Endothelial cell (in vitro differentiated cells): ENCODE measurements around the gene RAMP2. TPM values are rescaled to one million over a fixed set of nuclear protein-coding genes. Genes with fewer than 3 reads are reported as not detected.

Source experiments
- DNase-seq: peaks from one replicate; pipeline ENCODE4 v3.0.0; 2021; ENCODE audit warnings: low spot score
- H3K27ac Mint-ChIP-seq: one replicate; pipeline ENCODE4 v1.8.0; 2021; ENCODE audit warnings: mixed read lengths, inconsistent platforms; ENCODE audit not compliant: unreplicated experiment
- H3K27me3 Mint-ChIP-seq: one replicate; pipeline ENCODE4 v1.8.0; 2021; ENCODE audit warnings: mild to moderate bottlenecking, moderate library complexity, mixed read lengths, inconsistent platforms; ENCODE audit not compliant: unreplicated experiment
- H3K36me3 Mint-ChIP-seq: one replicate; pipeline ENCODE4 v1.8.0; 2021; ENCODE audit warnings: mild to moderate bottlenecking, low read depth, mixed read lengths, inconsistent platforms; ENCODE audit not compliant: unreplicated experiment
- H3K4me1 Mint-ChIP-seq: one replicate; pipeline ENCODE4 v1.8.0; 2021; ENCODE audit warnings: mild to moderate bottlenecking, mixed read lengths, inconsistent platforms; ENCODE audit not compliant: unreplicated experiment
- H3K4me3 Mint-ChIP-seq: one replicate; pipeline ENCODE4 v1.8.0; 2021; ENCODE audit warnings: mild to moderate bottlenecking, mixed read lengths, inconsistent platforms; ENCODE audit not compliant: unreplicated experiment
- H3K9me3 Mint-ChIP-seq: one replicate; pipeline ENCODE4 v1.8.0; 2021; ENCODE audit warnings: mixed read lengths, inconsistent platforms; ENCODE audit not compliant: unreplicated experiment
- CTCF ChIP-seq: fragments of 200-600 bp; sonication (generic); IDR thresholded peaks from one replicate; pipeline ENCODE4 v1.5.0; 2021; ENCODE audit warnings: antibody characterized with exemption; ENCODE audit not compliant: unreplicated experiment
- total RNA-seq: library from RNA; stranded (reverse); fragmentation: NEBNext Ultra II Directional; extraction: Animal tissue kit (Norgen Biotek cat#: 25700); gene quantifications from one replicate; pipeline ENCODE4 v1.2.1, GENCODE V29; 2021; ENCODE audit not compliant: unreplicated experiment

Gene RAMP2
- total RNA-seq, 1 donor from 2014 or later = 630 TPM

- DNase-seq = no peak
- Mint-ChIP-seq H3K4me3 (peak overlapping the region; percentile 19), H3K27me3 (no peaks in the 10 kb centered on the region), H3K4me1 (peaks cover 59% of the 10 kb centered on the region), H3K27ac (no peak overlapping the region), H3K9me3 (no peaks in the 10 kb centered on the region), H3K36me3 (peaks cover 15% of the 10 kb centered on the region)
- no peak for TF ChIP-seq CTCF
These were observed 6.2 kb upstream of the RAMP2 start for GRCh38 chr17:42754782-42755181.

- Mint-ChIP-seq H3K36me3 (peaks cover 17% of the 10 kb centered on the region), H3K9me3 (no peaks in the 10 kb centered on the region), H3K4me1 (peaks cover 55% of the 10 kb centered on the region), H3K27me3 (peaks cover 13% of the 10 kb centered on the region), H3K27ac (peak overlapping the region; percentile 93), H3K4me3 (peak overlapping the region; percentile 88)
- no peak for TF ChIP-seq CTCF
- DNase-seq = no peak
These were observed 910 bp upstream of the RAMP2 start for GRCh38 chr17:42759982-42760651.

- no peaks in the 10 kb centered on the region for H3K9me3 Mint-ChIP-seq
- peak overlapping the region; percentile 91 for H3K4me3 Mint-ChIP-seq
- H3K4me1 Mint-ChIP-seq = peaks cover 52% of the 10 kb centered on the region
- H3K36me3 Mint-ChIP-seq = peaks cover 10% of the 10 kb centered on the region
- peak overlapping the region; percentile 100 for H3K27ac Mint-ChIP-seq
- DNase-seq = no peak
- peaks cover 14% of the 10 kb centered on the region for H3K27me3 Mint-ChIP-seq
- TF ChIP-seq CTCF = no peak
These were observed 611 bp downstream of the RAMP2 start for GRCh38 chr17:42761638-42762037.

GRCh38 chr17:42766124-42766523 lies 5.1 kb downstream of the RAMP2 start:
- peaks cover 32% of the 10 kb centered on the region for H3K4me1 Mint-ChIP-seq
- no peak for DNase-seq

More at GRCh38 chr17:42766124-42766523, 5.1 kb downstream of the RAMP2 start:
- Mint-ChIP-seq H3K4me3 (no peak overlapping the region), H3K27me3 (peaks cover 12% of the 10 kb centered on the region), H3K9me3 (no peaks in the 10 kb centered on the region), H3K27ac (peak overlapping the region; percentile 33), H3K36me3 (peaks cover 6% of the 10 kb centered on the region)
- no peak for TF ChIP-seq CTCF
